ENCODE data around the gene PRPF6. TPM values are rescaled to one million over a fixed set of nuclear protein-coding genes. Genes with fewer than 3 reads are reported as not detected.
A peak's percentile ranks its signal among the peaks of the same experiment; 100 is the strongest.

Gene PRPF6
- total and polyA plus RNA-seq, 2 of the 13 experiments (the other 11 are each of a cell fraction or from before 2014, with no cell fraction given) = 63.7 to 101 TPM

DNA sequence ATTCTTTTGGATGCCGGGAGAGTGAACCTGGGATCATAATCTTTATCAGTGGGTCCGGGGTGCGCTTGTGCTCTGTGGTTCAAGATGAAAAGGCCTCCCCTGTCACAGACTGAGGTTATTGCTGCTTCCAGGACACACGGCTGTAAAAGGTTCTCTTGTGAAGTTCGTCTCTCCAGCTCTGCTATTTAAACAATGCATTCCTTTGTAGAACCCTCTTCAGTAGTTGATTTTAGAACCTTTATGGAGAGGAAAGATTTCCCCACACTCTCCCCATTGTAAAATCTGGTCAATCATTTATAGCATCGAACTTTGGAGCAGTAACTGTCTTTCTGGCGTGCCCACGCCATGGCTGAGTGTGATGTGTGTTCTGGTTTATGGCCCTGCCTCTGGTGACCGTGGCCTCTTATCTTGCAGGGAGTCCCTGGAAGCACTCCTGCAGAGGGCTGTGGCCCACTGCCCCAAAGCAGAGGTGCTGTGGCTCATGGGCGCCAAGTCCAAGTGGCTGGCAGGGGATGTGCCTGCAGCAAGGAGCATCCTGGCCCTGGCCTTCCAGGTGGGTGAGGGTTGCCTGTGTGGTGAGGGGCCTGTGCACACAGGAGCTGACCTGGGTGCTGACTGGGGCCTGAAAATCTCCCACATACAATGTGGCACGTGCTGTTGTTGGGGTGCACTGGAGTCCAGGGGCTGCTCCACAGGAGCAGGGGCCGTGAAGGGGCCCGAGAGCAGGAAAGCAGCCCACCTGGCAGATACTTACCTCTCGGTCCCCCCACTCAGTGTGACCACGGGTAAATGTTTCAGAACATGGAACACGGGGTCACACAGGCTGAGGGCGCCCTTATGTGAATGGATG lies 43.4 kb downstream of the PRPF6 start (continued):
- TF ChIP-seq ZNF124 (CRISPR knock-in tag; IDR thresholded peaks at IDR 0.05) (peak; percentile 46; the same call in 1 of the 2 replicates), HMG20A (CRISPR knock-in tag; IDR thresholded peaks at IDR 0.05; ENCODE audit: borderline replicate concordance) (peak; percentile 86; the same call in 1 of the 2 replicates), MIXL1 (CRISPR knock-in tag; IDR thresholded peaks at IDR 0.05) (peak; percentile 71), ZNF878 (CRISPR knock-in tag; IDR thresholded peaks at IDR 0.05) (no peak), ZKSCAN8 (CRISPR knock-in tag; IDR thresholded peaks at IDR 0.05; ENCODE audit: borderline replicate concordance) (peak; percentile 59; the same call in 1 of the 2 replicates), ZNF143 (CRISPR knock-in tag; IDR thresholded peaks at IDR 0.05) (peak; percentile 43), ZNF564 (CRISPR knock-in tag; IDR thresholded peaks at IDR 0.05) (peak; percentile 97), GFI1 (CRISPR knock-in tag; IDR thresholded peaks at IDR 0.05; ENCODE audit: borderline replicate concordance) (peak; percentile 94), ZNF44 (CRISPR knock-in tag; IDR thresholded peaks at IDR 0.05) (peak; percentile 88; the same call in 1 of the 2 replicates), NFYC (CRISPR knock-in tag; IDR thresholded peaks at IDR 0.05) (no peak), SIN3B (IDR thresholded peaks at IDR 0.05; ENCODE audit: low read length) (no peak), ZNF530 (CRISPR knock-in tag; IDR thresholded peaks at IDR 0.05; ENCODE audit: low read depth) (no peak), ZBTB21 (CRISPR knock-in tag; IDR thresholded peaks at IDR 0.05) (no peak; the same call in 1 of the 2 replicates), ARID2 (CRISPR knock-in tag; IDR thresholded peaks at IDR 0.05; ENCODE audit: borderline replicate concordance) (peak; percentile 94; the same call in 1 of the 2 replicates), PCBP1 (IDR thresholded peaks at IDR 0.05; ENCODE audit: borderline replicate concordance, low read depth, low read length) (0 out of 2 replicates have a peak, but pooled peaks have one; percentile 92), PAX8 (CRISPR knock-in tag; IDR thresholded peaks at IDR 0.05; ENCODE audit: borderline replicate concordance) (0 out of 2 replicates have a peak, but pooled peaks have one; percentile 56), NCOA2 (CRISPR knock-in tag; IDR thresholded peaks at IDR 0.05) (peak; percentile 90), ATF1 (CRISPR knock-in tag; IDR thresholded peaks at IDR 0.05) (no peak), POLR2G (IDR thresholded peaks at IDR 0.05; ENCODE audit: low read depth, low read length) (peak; percentile 97), RXRA (CRISPR knock-in tag; IDR thresholded peaks at IDR 0.05) (peak; percentile 75), ASH2L (IDR thresholded peaks at IDR 0.05; ENCODE audit: insufficient read length, low read depth, low read length) (peak; percentile 94), NFKBIZ (CRISPR knock-in tag; IDR thresholded peaks at IDR 0.05) (0 out of 2 replicates have a peak, but pooled peaks have one; percentile 70), ZMYM4 (CRISPR knock-in tag; IDR thresholded peaks at IDR 0.05) (peak; percentile 63), AHR (CRISPR knock-in tag; IDR thresholded peaks at IDR 0.05) (peak; percentile 85; the same call in 1 of the 2 replicates), HOXA9 (CRISPR knock-in tag; IDR thresholded peaks at IDR 0.05; ENCODE audit: borderline replicate concordance) (0 out of 2 replicates have a peak, but pooled peaks have one; percentile 28)
- TF ChIP-seq, protein P1, sequence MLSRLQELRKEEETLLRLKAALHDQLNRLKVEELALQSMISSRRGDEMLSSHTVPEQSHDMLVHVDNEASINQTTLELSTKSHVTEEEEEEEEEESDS (CRISPR knock-in tag; IDR thresholded peaks at IDR 0.05; ENCODE audit: borderline replicate concordance) = peak; percentile 96; the same call in 1 of the 2 replicates
- TF ChIP-seq, protein P2, sequence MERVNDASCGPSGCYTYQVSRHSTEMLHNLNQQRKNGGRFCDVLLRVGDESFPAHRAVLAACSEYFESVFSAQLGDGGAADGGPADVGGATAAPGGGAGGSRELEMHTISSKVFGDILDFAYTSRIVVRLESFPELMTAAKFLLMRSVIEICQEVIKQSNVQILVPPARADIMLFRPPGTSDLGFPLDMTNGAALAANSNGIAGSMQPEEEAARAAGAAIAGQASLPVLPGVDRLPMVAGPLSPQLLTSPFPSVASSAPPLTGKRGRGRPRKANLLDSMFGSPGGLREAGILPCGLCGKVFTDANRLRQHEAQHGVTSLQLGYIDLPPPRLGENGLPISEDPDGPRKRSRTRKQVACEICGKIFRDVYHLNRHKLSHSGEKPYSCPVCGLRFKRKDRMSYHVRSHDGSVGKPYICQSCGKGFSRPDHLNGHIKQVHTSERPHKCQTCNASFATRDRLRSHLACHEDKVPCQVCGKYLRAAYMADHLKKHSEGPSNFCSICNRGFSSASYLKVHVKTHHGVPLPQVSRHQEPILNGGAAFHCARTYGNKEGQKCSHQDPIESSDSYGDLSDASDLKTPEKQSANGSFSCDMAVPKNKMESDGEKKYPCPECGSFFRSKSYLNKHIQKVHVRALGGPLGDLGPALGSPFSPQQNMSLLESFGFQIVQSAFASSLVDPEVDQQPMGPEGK (CRISPR knock-in tag; IDR thresholded peaks at IDR 0.05) = peak; percentile 80
- TF ChIP-seq, protein P3, sequence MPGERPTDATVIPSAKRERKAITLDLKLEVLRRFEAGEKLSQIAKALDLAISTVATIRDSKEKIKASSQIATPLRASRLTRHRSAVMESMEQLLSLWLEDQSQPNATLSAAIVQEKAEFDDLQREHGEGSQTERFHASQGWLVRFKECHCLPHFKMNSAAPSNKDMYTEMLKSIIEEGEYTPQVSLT (CRISPR knock-in tag; IDR thresholded peaks at IDR 0.05; ENCODE audit: borderline replicate concordance, low read depth) = no peak; the same call in 1 of the 2 replicates

Data from HepG2 (cell line).